CD4-positive, alpha-beta memory T cell (primary cell): ENCODE data around the gene ZFPL1. TPM values are rescaled to one million over a fixed set of nuclear protein-coding genes. Genes with fewer than 3 reads are reported as not detected.
A peak's percentile ranks its signal among the peaks of the same experiment; 100 is the strongest.

Source experiments
- CTCF ChIA-PET: fragments of 350-600 bp; sonication (Branson Sonifier 250); formaldehyde crosslinking; loops from one replicate; lab custom pipeline; 2021; ENCODE audit warnings: inconsistent platforms; ENCODE audit not compliant: partially characterized antibody; lab: Charles Lee
- POLR2A ChIA-PET: fragments of 350-600 bp; sonication (Branson Sonifier 250); formaldehyde crosslinking; loops from one replicate; lab custom pipeline; 2021; ENCODE audit not compliant: partially characterized antibody; lab: Charles Lee
- DNase-seq, 5 donors: peaks; one replicate each; pipeline versions ENCODE4 v3.0.0 to v3.0.0-alpha.2; 2020 to 2022; ENCODE audit warnings: mixed read lengths in 1 of 5
- H3K27ac ChIP-seq: one replicate; pipeline ENCODE4 v1.7.0; 2013; ENCODE audit warnings: low read depth, low read length
- H3K27me3 ChIP-seq: 2 replicates; pipeline ENCODE4 v1.7.0; 2013; ENCODE audit warnings: mild to moderate bottlenecking, low read length, moderate library complexity; ENCODE audit not compliant: insufficient read depth
- H3K36me3 ChIP-seq: 2 replicates; pipeline ENCODE4 v1.7.0; 2013; ENCODE audit warnings: mild to moderate bottlenecking, low read length, moderate library complexity; ENCODE audit not compliant: insufficient read depth
- H3K4me1 ChIP-seq: 2 replicates; pipeline ENCODE4 v1.7.0; 2013; ENCODE audit warnings: mild to moderate bottlenecking, low read length, moderate library complexity; ENCODE audit not compliant: insufficient read depth
- H3K4me3 ChIP-seq, 2 donors: one replicate each; pipeline ENCODE4 v1.7.0; 2013; ENCODE audit warnings: low read length in 2 of 2, mild to moderate bottlenecking in 1 of 2
- H3K9me3 ChIP-seq, 2 donors: one replicate each; pipeline ENCODE4 v1.7.0; 2013; ENCODE audit warnings: low read length in 2 of 2, control low read depth in 1 of 2; ENCODE audit not compliant: control insufficient read depth in 1 of 2
- H3K27ac Mint-ChIP-seq, 7 donors: one replicate each; pipeline ENCODE4 v1.8.0; 2020 to 2021; ENCODE audit warnings: mixed read lengths in 7 of 7, mild to moderate bottlenecking in 6 of 7, inconsistent platforms in 3 of 7, moderate library complexity in 3 of 7
- H3K27me3 Mint-ChIP-seq, 2 donors: one replicate each; pipeline ENCODE4 v1.8.0; 2020 to 2021; ENCODE audit warnings: mixed read lengths in 2 of 2
- H3K36me3 Mint-ChIP-seq, 2 donors: one replicate each; pipeline ENCODE4 v1.8.0; 2020 to 2021; ENCODE audit warnings: mixed read lengths in 2 of 2, inconsistent platforms in 1 of 2, mild to moderate bottlenecking in 1 of 2
- H3K4me1 Mint-ChIP-seq, 4 donors: one replicate each; pipeline ENCODE4 v1.8.0; 2020 to 2021; ENCODE audit warnings: mixed read lengths in 4 of 4, mild to moderate bottlenecking in 1 of 4
- H3K4me3 Mint-ChIP-seq, 8 donors: one replicate each; pipeline ENCODE4 v1.8.0; 2020 to 2021; ENCODE audit warnings: mixed read lengths in 8 of 8, mild to moderate bottlenecking in 7 of 8, moderate library complexity in 6 of 8, inconsistent platforms in 3 of 8
- H3K9me3 Mint-ChIP-seq, 8 donors: one replicate each; pipeline ENCODE4 v1.8.0; 2020 to 2021; ENCODE audit warnings: mixed read lengths in 8 of 8, mild to moderate bottlenecking in 5 of 8, inconsistent platforms in 3 of 8, moderate library complexity in 1 of 8
- intact Hi-C: fragments of 100-400 bp; cut with micrococcal nuclease; formaldehyde crosslinking; loops from one replicate; pipeline ENCODE4 v1.15.1; 2023
- polyA plus RNA-seq, 2 donors: library from polyadenylated mRNA; unstranded; fragments of 300-500 nt; fragmentation: Illumina TruSeq; gene quantifications; one replicate each; pipeline ENCODE4 v1.2.3, GENCODE V29; 2021
- total RNA-seq, 2 experiments: library from RNA; stranded (reverse); gene quantifications; one replicate each; pipeline ENCODE4 v1.2.3, GENCODE V29; 2021

ZFPL1 gene
- 10 to 100 TPM; 48.6 to 51.9 TPM for total RNA-seq
- polyA plus RNA-seq = 10 to 100 TPM; 28.7 to 31.0 TPM

- H3K4me1 ChIP-seq = peaks cover 25% of the 10 kb centered on the region
- peak within 1 kb of the TSS; percentile 97 to 99 (median 98) for H3K27ac Mint-ChIP-seq
- CTCF ChIA-PET = interaction anchor here (1.1 to 1.5 kb wide), 6 partner anchors 11 to 71 kb away, joined by 3 to 5 read pairs (median 4); partner anchors contain the start of genes ARL2 and ZNHIT2
- peaks cover 30% of the 10 kb centered on the region for H3K36me3 ChIP-seq
- DNase-seq = peak; percentile 94 to 98 (median 97)
- H3K4me3 ChIP-seq = peak within 1 kb of the TSS; percentile 74 to 75
- no peaks in the 10 kb centered on the region for H3K27me3 ChIP-seq
- peak within 1 kb of the TSS; percentile 92 to 96 (median 94) for H3K4me3 Mint-ChIP-seq
- H3K27me3 Mint-ChIP-seq = no peaks in the 10 kb centered on the region
- H3K27ac ChIP-seq = peak within 1 kb of the TSS; percentile 94
- H3K4me1 Mint-ChIP-seq = peaks cover 9 to 42% (median 26%) of the 10 kb centered on the region in 4 donors
- H3K36me3 Mint-ChIP-seq = peaks cover 20 to 24% of the 10 kb centered on the region in 2 donors
- POLR2A ChIA-PET = interaction anchor here (0.7 to 2.4 kb wide), 8 partner anchors 10 to 196 kb away, joined by 3 to 16 read pairs (median 6); partner anchors contain the start of genes FAU, MRPL49, SAC3D1 and VPS51
- H3K9me3 Mint-ChIP-seq = peaks cover 0 to 4% (median 0%) of the 10 kb centered on the region in 8 donors
- H3K9me3 ChIP-seq = no peaks in the 10 kb centered on the region
- intact Hi-C loops = loop anchor here (1.0 kb wide), 8 partner anchors 12 to 306 kb away; partner anchors contain the start of genes FAU, MRPL49, PPP2R5B and SF1
Observed at GRCh38 chr11:65083834-65084597, at the start of gene ZFPL1, which contains the start of gene CDCA5. TSS of gene ZFPL1 (plus strand) at chr11:65084222. CDS start at chr11:65084699, 477 bp downstream. TSS of gene CDCA5 (minus strand) at chr11:65084040. CDS start at chr11:65083978, 62 bp downstream.

DNA sequence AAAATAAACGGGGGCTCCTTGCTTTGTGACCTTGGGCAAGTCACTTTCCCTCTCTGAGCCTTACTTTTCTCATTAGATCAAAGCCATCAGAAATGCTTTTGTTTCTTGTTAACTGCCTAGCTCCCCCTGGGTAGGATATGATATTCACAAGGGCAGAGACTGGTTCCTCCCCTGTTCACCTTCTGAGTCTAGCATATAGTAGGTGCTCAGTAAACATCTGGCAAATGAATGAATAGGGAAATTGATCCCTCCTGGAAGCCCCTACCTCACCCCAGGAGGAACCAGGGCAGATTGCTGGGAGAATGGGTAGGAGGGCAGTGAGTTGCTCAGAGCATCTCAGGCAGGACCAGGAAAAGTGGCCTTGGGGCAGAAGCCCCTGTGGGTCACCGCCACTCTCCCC, 49.6 kb upstream of the ZFPL1 start:
- Mint-ChIP-seq H3K36me3 (peaks cover 2 to 20% of the 10 kb centered on the region in 2 donors), H3K4me1 (no peaks in the 10 kb centered on the region), H3K27me3 (no peaks in the 10 kb centered on the region), H3K4me3 (no peak overlapping the region), H3K27ac (no peak overlapping the region), H3K9me3 (no peaks in the 10 kb centered on the region)
- no peak overlapping the region for H3K4me3 ChIP-seq
- no peaks in the 10 kb centered on the region for H3K4me1 ChIP-seq
- POLR2A ChIA-PET = interaction anchor here (1.0 kb wide), 1 partner anchor 62 kb away, joined by 3 read pairs; the partner anchor contains the start of gene VPS51
- peaks cover 30% of the 10 kb centered on the region for H3K36me3 ChIP-seq
- CTCF ChIA-PET = no interaction called here
- H3K27me3 ChIP-seq = no peaks in the 10 kb centered on the region
- intact Hi-C loops = no loop called here
- no peaks in the 10 kb centered on the region for H3K9me3 ChIP-seq
- no peak for DNase-seq
- H3K27ac ChIP-seq = no peak overlapping the region

DNA sequence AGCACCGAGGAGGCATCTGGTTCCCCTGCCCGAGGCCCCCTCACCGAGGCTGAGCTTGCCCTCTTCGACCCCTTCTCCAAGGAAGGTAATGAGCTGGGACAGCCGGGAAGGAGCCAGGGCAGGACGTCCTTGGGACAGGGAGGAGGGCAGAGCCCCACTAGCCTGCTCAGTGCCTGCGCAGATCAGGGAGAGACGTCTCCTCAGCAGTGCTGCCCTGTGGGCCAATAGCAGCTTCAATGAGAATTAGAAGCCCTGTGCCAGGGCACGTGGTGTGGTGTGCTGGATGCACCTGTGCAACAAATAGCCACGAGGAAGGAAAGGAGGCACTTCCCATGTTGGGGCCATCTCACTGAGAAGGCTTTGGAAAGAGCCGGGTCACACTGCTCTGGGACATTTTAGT, 48.4 kb upstream of the ZFPL1 start:
- DNase-seq = no peak
- ChIA-PET CTCF (interaction anchor here (1.2 kb wide), 1 partner anchor 10 kb away, joined by 3 read pairs; no protein-coding TSS in a partner anchor), POLR2A (interaction anchor here (1.0 kb wide), 1 partner anchor 13 kb away, joined by 3 read pairs; no protein-coding TSS in a partner anchor)
- no peak overlapping the region for H3K27ac ChIP-seq
- no peaks in the 10 kb centered on the region for H3K9me3 ChIP-seq
- Mint-ChIP-seq H3K4me3 (no peak overlapping the region), H3K4me1 (peaks cover 0 to 3% (median 1%) of the 10 kb centered on the region in 4 donors), H3K36me3 (peaks cover 2 to 21% of the 10 kb centered on the region in 2 donors), H3K27ac (no peak overlapping the region), H3K27me3 (no peaks in the 10 kb centered on the region), H3K9me3 (no peaks in the 10 kb centered on the region)
- H3K36me3 ChIP-seq = peaks cover 30% of the 10 kb centered on the region
- intact Hi-C loops = no loop called here
- H3K4me1 ChIP-seq = peaks cover 8% of the 10 kb centered on the region
- H3K27me3 ChIP-seq = no peaks in the 10 kb centered on the region
- H3K4me3 ChIP-seq = no peak overlapping the region

- Histone ChIP-seq H3K4me1 (peaks cover 13% of the 10 kb centered on the region), H3K9me3 (no peaks in the 10 kb centered on the region), H3K27ac (no peak overlapping the region), H3K4me3 (no peak overlapping the region), H3K27me3 (no peaks in the 10 kb centered on the region), H3K36me3 (peaks cover 26% of the 10 kb centered on the region)
- Mint-ChIP-seq H3K4me3 (no peak overlapping the region), H3K9me3 (no peaks in the 10 kb centered on the region), H3K27ac (no peak overlapping the region), H3K27me3 (no peaks in the 10 kb centered on the region), H3K36me3 (peaks cover 2 to 21% of the 10 kb centered on the region in 2 donors), H3K4me1 (peaks cover 2 to 11% (median 6%) of the 10 kb centered on the region in 4 donors)
- DNase-seq = no peak
- intact Hi-C loops = no loop called here
- ChIA-PET CTCF (no interaction called here), POLR2A (interaction anchor here (0.6 to 4.8 kb wide), 3 partner anchors 10 to 108 kb away, joined by 3 to 42 read pairs (median 6); partner anchors contain the start of genes ARL2 and SNX15)
Observed at GRCh38 chr11:65036931-65037330, 47.1 kb upstream of the ZFPL1 start.

DNA sequence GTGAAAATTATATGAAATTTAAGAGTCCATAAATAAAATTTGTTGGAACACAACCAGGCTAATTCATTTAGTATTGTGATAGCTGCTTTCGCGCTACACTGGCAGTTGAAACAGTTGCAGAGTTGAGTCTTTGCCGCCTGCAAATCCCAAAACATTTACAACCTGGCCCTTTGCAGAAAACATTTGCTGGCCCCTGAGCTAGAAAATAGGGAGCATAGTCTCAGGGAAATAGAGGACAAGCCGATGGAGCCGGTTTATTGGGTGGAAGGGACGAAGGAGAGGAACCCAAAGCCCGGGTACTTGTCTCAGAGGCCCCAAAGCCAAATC, 43.5 kb upstream of the ZFPL1 start:
- POLR2A ChIA-PET = interaction anchor here (0.7 to 4.8 kb wide), 19 partner anchors 13 to 820 kb away, joined by 3 to 42 read pairs (median 7); partner anchors contain the start of genes ARL2, ATG2A, CDCA5 and EHD1
- peak overlapping the region; percentile 61 to 64 for H3K4me3 ChIP-seq

DNA sequence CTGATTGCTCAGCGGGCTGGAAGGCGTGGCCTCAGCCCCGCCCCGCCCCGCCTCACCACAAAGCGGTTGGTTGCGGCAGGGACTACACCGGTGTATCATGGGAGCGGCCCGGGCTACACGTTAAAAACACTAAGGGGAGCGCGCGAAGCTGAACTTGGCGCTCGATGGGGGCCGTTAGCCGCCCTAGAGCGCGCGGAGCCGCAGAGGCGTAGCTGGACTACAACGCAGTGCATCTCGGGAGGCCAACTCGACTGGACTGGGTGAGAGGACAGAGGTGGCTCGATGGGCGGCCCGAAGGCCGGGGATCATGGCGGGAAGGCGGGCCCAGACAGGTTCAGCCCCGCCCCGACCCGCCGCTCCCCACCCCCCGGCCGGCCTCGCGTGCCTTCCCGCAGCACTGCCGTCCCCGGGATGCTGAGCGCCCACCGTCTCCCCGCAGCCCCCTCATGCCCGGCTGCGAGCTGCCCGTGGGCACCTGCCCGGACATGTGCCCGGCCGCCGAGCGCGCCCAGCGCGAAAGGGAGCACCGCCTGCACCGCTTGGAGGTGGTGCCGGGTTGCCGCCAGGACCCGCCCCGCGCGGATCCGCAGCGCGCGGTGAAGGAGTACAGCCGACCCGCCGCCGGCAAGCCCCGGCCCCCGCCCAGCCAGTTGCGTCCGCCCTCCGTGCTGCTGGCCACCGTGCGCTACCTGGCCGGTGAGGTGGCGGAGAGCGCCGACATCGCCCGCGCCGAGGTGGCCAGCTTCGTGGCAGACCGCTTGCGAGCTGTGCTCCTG, 43.0 kb upstream of the ZFPL1 start, which contains the start of gene SAC3D1:
Gene SAC3D1, plus strand, starts transcription at position 364 of the 776 bp plus-strand sequence. Its CDS starts 83 bp downstream, at position 447.
- POLR2A ChIA-PET = interaction anchor here (0.6 to 4.8 kb wide), 21 partner anchors 12 to 819 kb away, joined by 3 to 42 read pairs (median 6); partner anchors contain the start of genes ARL2, ATG2A, CDCA5 and EHD1
- H3K27ac ChIP-seq = peak within 1 kb of the TSS; percentile 61
- H3K4me3 ChIP-seq = peak within 1 kb of the TSS; percentile 61 to 64
- H3K4me1 ChIP-seq = peaks cover 25% of the 10 kb centered on the region
- H3K9me3 ChIP-seq = no peaks in the 10 kb centered on the region
- H3K27me3 Mint-ChIP-seq = no peaks in the 10 kb centered on the region
- H3K36me3 ChIP-seq = peaks cover 7% of the 10 kb centered on the region
- peaks cover 2 to 11% of the 10 kb centered on the region in 2 donors for H3K36me3 Mint-ChIP-seq
- peak within 1 kb of the TSS; percentile 87 to 97 (median 95) for H3K27ac Mint-ChIP-seq
- intact Hi-C loops = loop anchor here (1.0 to 2.0 kb wide), 5 partner anchors 14 to 70 kb away; partner anchors contain the start of genes ARL2, CDCA5, SNX15 and TM7SF2
- CTCF ChIA-PET = interaction anchor here (1.0 to 3.2 kb wide), 6 partner anchors 12 to 44 kb away, joined by 3 to 11 read pairs (median 4); partner anchors contain the start of gene ARL2
- no peaks in the 10 kb centered on the region for H3K9me3 Mint-ChIP-seq
- peaks cover 5 to 24% (median 15%) of the 10 kb centered on the region in 4 donors for H3K4me1 Mint-ChIP-seq
- peak within 1 kb of the TSS; percentile 92 to 97 (median 94) for H3K4me3 Mint-ChIP-seq
- H3K27me3 ChIP-seq = no peaks in the 10 kb centered on the region
- peak; percentile 87 to 91 (median 90) for DNase-seq

More for the DNA sequence above, 43.5 kb upstream of the ZFPL1 start:
- peaks cover 19% of the 10 kb centered on the region for H3K4me1 ChIP-seq
- intact Hi-C loops = loop anchor here (1.0 to 2.0 kb wide), 3 partner anchors 26 to 70 kb away; partner anchors contain the start of genes ARL2, CDCA5, TM7SF2 and ZFPL1
- peak overlapping the region; percentile 61 for H3K27ac ChIP-seq
- H3K36me3 ChIP-seq = peaks cover 12% of the 10 kb centered on the region
- peak overlapping the region; percentile 92 to 97 (median 94) for H3K4me3 Mint-ChIP-seq
- CTCF ChIA-PET = interaction anchor here (1.0 to 3.2 kb wide), 6 partner anchors 11 to 45 kb away, joined by 3 to 11 read pairs (median 4); partner anchors contain the start of gene ARL2
- no peak for DNase-seq
- H3K27me3 ChIP-seq = no peaks in the 10 kb centered on the region
- peak overlapping the region; percentile 87 to 97 (median 95) for H3K27ac Mint-ChIP-seq
- peaks cover 2 to 13% of the 10 kb centered on the region in 2 donors for H3K36me3 Mint-ChIP-seq
- H3K27me3 Mint-ChIP-seq = no peaks in the 10 kb centered on the region
- H3K9me3 Mint-ChIP-seq = no peaks in the 10 kb centered on the region
- no peaks in the 10 kb centered on the region for H3K9me3 ChIP-seq
- peaks cover 5 to 24% (median 14%) of the 10 kb centered on the region in 4 donors for H3K4me1 Mint-ChIP-seq
